ENCODE results near the gene SHB. TPM values are rescaled to one million over a fixed set of nuclear protein-coding genes. Genes with fewer than 3 reads are reported as not detected.

Gene SHB
- total and polyA plus RNA-seq, 2 of the 13 experiments (the other 11 are each of a cell fraction or from before 2014, with no cell fraction given): 19.4 to 20.7 TPM

GRCh38 chr9:37963936-37964739, 104.9 kb downstream of the SHB start (continued):
- TF ChIP-seq ZEB1 (IDR thresholded peaks at IDR 0.05; ENCODE audit: insufficient replicate concordance, low read depth) (peak; percentile 96), FOSL2 (CRISPR knock-in tag; IDR thresholded peaks at IDR 0.05) (peak; percentile 92), RCOR2 (CRISPR knock-in tag; IDR thresholded peaks at IDR 0.05) (peak; percentile 63; the same call in 1 of the 2 replicates), SIX4 (CRISPR knock-in tag; IDR thresholded peaks at IDR 0.05) (0 out of 2 replicates have a peak, but pooled peaks have one; percentile 23), NCOA2 (CRISPR knock-in tag; IDR thresholded peaks at IDR 0.05) (peak; percentile 93), KLF16 (CRISPR knock-in tag; IDR thresholded peaks at IDR 0.05) (peak in 1 of 2 experiments; percentile 33; a peak in 1 of 4 replicates), ZSCAN9 (CRISPR knock-in tag; IDR thresholded peaks at IDR 0.05; ENCODE audit: borderline replicate concordance) (peak; percentile 60; the same call in 1 of the 2 replicates), CEBPB (IDR thresholded peaks at IDR 0.05; ENCODE audit: borderline replicate concordance, low read depth, low read length) (0 out of 2 replicates have a peak, but pooled peaks have one; percentile 18), RBM39 (IDR thresholded peaks at IDR 0.05; ENCODE audit: low read depth, low read length, poor library complexity, severe bottlenecking) (no peak), PHF21A (CRISPR knock-in tag; IDR thresholded peaks at IDR 0.05) (peak; percentile 62), AFF4 (CRISPR knock-in tag; IDR thresholded peaks at IDR 0.05) (0 out of 2 replicates have a peak, but pooled peaks have one; percentile 48), NR2F6 (IDR thresholded peaks at IDR 0.05) (peak; percentile 19; the same call in 1 of the 2 replicates), NR2F6 (CRISPR knock-in tag; IDR thresholded peaks at IDR 0.05) (peak; percentile 53), NCOR1 (IDR thresholded peaks at IDR 0.05; ENCODE audit: borderline replicate concordance, low read length) (peak; percentile 76; the same call in 1 of the 2 replicates), ATF7-NPFF (CRISPR knock-in tag; IDR thresholded peaks at IDR 0.05; ENCODE audit: low read depth) (peak; percentile 29; the same call in 1 of the 2 replicates), ZNF44 (CRISPR knock-in tag; IDR thresholded peaks at IDR 0.05) (peak; percentile 64; the same call in 1 of the 2 replicates), SOX13 (IDR thresholded peaks at IDR 0.05) (peak; percentile 34; the same call in 1 of the 2 replicates), SOX13 (CRISPR knock-in tag; conservative IDR thresholded peaks at IDR 0.05 in 1 of 2, IDR thresholded peaks at IDR 0.05 in 1 of 2) (peak in 1 of 2 experiments; percentile 95; a peak in 2 of 4 replicates), HNRNPL (IDR thresholded peaks at IDR 0.05; ENCODE audit: low read depth, low read length) (peak; percentile 89), TAF1 (CRISPR knock-in tag; IDR thresholded peaks at IDR 0.05) (peak; percentile 25; the same call in 1 of the 2 replicates), PHF8 (CRISPR knock-in tag; IDR thresholded peaks at IDR 0.05) (peak; percentile 16; the same call in 1 of the 2 replicates)
- TF ChIP-seq, protein P1, sequence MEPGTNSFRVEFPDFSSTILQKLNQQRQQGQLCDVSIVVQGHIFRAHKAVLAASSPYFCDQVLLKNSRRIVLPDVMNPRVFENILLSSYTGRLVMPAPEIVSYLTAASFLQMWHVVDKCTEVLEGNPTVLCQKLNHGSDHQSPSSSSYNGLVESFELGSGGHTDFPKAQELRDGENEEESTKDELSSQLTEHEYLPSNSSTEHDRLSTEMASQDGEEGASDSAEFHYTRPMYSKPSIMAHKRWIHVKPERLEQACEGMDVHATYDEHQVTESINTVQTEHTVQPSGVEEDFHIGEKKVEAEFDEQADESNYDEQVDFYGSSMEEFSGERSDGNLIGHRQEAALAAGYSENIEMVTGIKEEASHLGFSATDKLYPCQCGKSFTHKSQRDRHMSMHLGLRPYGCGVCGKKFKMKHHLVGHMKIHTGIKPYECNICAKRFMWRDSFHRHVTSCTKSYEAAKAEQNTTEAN (CRISPR knock-in tag; conservative IDR thresholded peaks at IDR 0.05): peak; percentile 87

Data from HepG2 (cell line).